ENCODE results near the gene XCR1.

Gene XCR1

GRCh38 chr3:45967724-45968123, 59.6 kb downstream of the XCR1 start:
- no peaks in the 10 kb centered on the region for H3K9me3 ChIP-seq
- H3K27me3 ChIP-seq: peaks cover 59% of the 10 kb centered on the region
- TF ChIP-seq, protein P1, sequence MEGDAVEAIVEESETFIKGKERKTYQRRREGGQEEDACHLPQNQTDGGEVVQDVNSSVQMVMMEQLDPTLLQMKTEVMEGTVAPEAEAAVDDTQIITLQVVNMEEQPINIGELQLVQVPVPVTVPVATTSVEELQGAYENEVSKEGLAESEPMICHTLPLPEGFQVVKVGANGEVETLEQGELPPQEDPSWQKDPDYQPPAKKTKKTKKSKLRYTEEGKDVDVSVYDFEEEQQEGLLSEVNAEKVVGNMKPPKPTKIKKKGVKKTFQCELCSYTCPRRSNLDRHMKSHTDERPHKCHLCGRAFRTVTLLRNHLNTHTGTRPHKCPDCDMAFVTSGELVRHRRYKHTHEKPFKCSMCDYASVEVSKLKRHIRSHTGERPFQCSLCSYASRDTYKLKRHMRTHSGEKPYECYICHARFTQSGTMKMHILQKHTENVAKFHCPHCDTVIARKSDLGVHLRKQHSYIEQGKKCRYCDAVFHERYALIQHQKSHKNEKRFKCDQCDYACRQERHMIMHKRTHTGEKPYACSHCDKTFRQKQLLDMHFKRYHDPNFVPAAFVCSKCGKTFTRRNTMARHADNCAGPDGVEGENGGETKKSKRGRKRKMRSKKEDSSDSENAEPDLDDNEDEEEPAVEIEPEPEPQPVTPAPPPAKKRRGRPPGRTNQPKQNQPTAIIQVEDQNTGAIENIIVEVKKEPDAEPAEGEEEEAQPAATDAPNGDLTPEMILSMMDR (IDR thresholded peaks at IDR 0.05): no peak
- no peak overlapping the region for H3K27ac ChIP-seq
- H3K4me1 ChIP-seq (ENCODE audit: control insufficient read depth in 1 of 2, insufficient read depth in 1 of 2, low read depth in 1 of 2, low read length in 1 of 2): peaks cover 33% of the 10 kb centered on the region in 2 experiments
- no peak overlapping the region for H3K4me3 ChIP-seq (ENCODE audit: low read depth in 1 of 2, low read length in 1 of 2)
- H3K36me3 ChIP-seq: peaks cover 15% of the 10 kb centered on the region

Data from neutrophil (primary cell).